Measurements from ENCODE around the gene ARL8B. TPM values are rescaled to one million over a fixed set of nuclear protein-coding genes. Genes with fewer than 3 reads are reported as not detected.
A peak's percentile ranks its signal among the peaks of the same experiment; 100 is the strongest.

The ARL8B gene
- total and polyA plus RNA-seq, 9 of the 15 experiments (the other 6 are each of a cell fraction or from before 2014, with no cell fraction given): 28.5 to 99.4 (median 77.2) TPM

- TF ChIP-seq, protein P1, sequence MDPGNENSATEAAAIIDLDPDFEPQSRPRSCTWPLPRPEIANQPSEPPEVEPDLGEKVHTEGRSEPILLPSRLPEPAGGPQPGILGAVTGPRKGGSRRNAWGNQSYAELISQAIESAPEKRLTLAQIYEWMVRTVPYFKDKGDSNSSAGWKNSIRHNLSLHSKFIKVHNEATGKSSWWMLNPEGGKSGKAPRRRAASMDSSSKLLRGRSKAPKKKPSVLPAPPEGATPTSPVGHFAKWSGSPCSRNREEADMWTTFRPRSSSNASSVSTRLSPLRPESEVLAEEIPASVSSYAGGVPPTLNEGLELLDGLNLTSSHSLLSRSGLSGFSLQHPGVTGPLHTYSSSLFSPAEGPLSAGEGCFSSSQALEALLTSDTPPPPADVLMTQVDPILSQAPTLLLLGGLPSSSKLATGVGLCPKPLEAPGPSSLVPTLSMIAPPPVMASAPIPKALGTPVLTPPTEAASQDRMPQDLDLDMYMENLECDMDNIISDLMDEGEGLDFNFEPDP (CRISPR knock-in tag; IDR thresholded peaks at IDR 0.05): 0 out of 2 replicates have a peak, but pooled peaks have one; percentile 52
- TF ChIP-seq ZNF830 (CRISPR knock-in tag; IDR thresholded peaks at IDR 0.05): 0 out of 2 replicates have a peak, but pooled peaks have one; percentile 56
- TF ChIP-seq SRSF1 (IDR thresholded peaks at IDR 0.05; ENCODE audit: low read depth, low read length): no peak
- TF ChIP-seq ZNF175 (CRISPR knock-in tag; IDR thresholded peaks at IDR 0.05; ENCODE audit: low read depth): no peak
- no peak for TF ChIP-seq ZNF324 (CRISPR knock-in tag; IDR thresholded peaks at IDR 0.05)
- TF ChIP-seq MYC (IDR thresholded peaks at IDR 0.05; ENCODE audit: low read depth, low read length): 0 out of 2 replicates have a peak, but pooled peaks have one; percentile 16
- TF ChIP-seq MYC (CRISPR knock-in tag; IDR thresholded peaks at IDR 0.05; ENCODE audit: borderline replicate concordance, low read depth): no peak
- TF ChIP-seq ZBTB17 (CRISPR knock-in tag; IDR thresholded peaks at IDR 0.05): 0 out of 2 replicates have a peak, but pooled peaks have one; percentile 10
- TF ChIP-seq, protein P2, sequence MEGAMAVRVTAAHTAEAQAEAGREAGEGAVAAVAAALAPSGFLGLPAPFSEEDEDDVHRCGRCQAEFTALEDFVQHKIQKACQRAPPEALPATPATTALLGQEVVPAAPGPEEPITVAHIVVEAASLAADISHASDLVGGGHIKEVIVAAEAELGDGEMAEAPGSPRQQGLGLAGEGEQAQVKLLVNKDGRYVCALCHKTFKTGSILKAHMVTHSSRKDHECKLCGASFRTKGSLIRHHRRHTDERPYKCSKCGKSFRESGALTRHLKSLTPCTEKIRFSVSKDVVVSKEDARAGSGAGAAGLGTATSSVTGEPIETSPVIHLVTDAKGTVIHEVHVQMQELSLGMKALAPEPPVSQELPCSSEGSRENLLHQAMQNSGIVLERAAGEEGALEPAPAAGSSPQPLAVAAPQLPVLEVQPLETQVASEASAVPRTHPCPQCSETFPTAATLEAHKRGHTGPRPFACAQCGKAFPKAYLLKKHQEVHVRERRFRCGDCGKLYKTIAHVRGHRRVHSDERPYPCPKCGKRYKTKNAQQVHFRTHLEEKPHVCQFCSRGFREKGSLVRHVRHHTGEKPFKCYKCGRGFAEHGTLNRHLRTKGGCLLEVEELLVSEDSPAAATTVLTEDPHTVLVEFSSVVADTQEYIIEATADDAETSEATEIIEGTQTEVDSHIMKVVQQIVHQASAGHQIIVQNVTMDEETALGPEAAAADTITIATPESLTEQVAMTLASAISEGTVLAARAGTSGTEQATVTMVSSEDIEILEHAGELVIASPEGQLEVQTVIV (CRISPR knock-in tag; IDR thresholded peaks at IDR 0.05; ENCODE audit: borderline replicate concordance): peak; percentile 29; the same call in 1 of the 2 replicates
- TF ChIP-seq SUPT5H (IDR thresholded peaks at IDR 0.05): peak; percentile 23; the same call in 1 of the 2 replicates
- TF ChIP-seq, protein P3, sequence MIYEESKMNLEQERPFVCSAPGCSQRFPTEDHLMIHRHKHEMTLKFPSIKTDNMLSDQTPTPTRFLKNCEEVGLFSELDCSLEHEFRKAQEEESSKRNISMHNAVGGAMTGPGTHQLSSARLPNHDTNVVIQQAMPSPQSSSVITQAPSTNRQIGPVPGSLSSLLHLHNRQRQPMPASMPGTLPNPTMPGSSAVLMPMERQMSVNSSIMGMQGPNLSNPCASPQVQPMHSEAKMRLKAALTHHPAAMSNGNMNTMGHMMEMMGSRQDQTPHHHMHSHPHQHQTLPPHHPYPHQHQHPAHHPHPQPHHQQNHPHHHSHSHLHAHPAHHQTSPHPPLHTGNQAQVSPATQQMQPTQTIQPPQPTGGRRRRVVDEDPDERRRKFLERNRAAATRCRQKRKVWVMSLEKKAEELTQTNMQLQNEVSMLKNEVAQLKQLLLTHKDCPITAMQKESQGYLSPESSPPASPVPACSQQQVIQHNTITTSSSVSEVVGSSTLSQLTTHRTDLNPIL (CRISPR knock-in tag; IDR thresholded peaks at IDR 0.05): 0 out of 2 replicates have a peak, but pooled peaks have one; percentile 58
- 0 out of 2 replicates have a peak, but pooled peaks have one; percentile 46 for TF ChIP-seq ZNF436 (CRISPR knock-in tag; IDR thresholded peaks at IDR 0.05)
- no peak for TF ChIP-seq ERF (CRISPR knock-in tag; IDR thresholded peaks at IDR 0.05)
- TF ChIP-seq ARHGAP35 (IDR thresholded peaks at IDR 0.05; ENCODE audit: partially characterized antibody): no peak
- TF ChIP-seq HDGF (IDR thresholded peaks at IDR 0.05): 0 out of 2 replicates have a peak, but pooled peaks have one; percentile 30
- TF ChIP-seq CHCHD3 (CRISPR knock-in tag; IDR thresholded peaks at IDR 0.05): no peak
- 0 out of 4 replicates have a peak, but pooled peaks of 1 of the 2 experiments have one; percentile 34 for TF ChIP-seq MLLT1 (IDR thresholded peaks at IDR 0.05)
- TF ChIP-seq L3MBTL2 (IDR thresholded peaks at IDR 0.05): peak; percentile 59
- TF ChIP-seq, protein P4, sequence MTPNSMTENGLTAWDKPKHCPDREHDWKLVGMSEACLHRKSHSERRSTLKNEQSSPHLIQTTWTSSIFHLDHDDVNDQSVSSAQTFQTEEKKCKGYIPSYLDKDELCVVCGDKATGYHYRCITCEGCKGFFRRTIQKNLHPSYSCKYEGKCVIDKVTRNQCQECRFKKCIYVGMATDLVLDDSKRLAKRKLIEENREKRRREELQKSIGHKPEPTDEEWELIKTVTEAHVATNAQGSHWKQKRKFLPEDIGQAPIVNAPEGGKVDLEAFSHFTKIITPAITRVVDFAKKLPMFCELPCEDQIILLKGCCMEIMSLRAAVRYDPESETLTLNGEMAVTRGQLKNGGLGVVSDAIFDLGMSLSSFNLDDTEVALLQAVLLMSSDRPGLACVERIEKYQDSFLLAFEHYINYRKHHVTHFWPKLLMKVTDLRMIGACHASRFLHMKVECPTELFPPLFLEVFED (CRISPR knock-in tag; conservative IDR thresholded peaks at IDR 0.05): 0 out of 2 replicates have a peak, but pooled peaks have one; percentile 7
- 0 out of 2 replicates have a peak, but pooled peaks have one; percentile 34 for TF ChIP-seq LCOR (CRISPR knock-in tag; IDR thresholded peaks at IDR 0.05)
Observed at GRCh38 chr3:5186089-5186857, 64.2 kb downstream of the ARL8B start (continued).

All from K562 (cell line).